Neural cell (in vitro differentiated cells): ENCODE results near the gene TSR3.

Experiments used
- CTCF ChIP-seq: fragments of 450-650 bp; IDR thresholded peaks from 2 replicates; pipeline ENCODE4 v1.5.1; 2014; ENCODE audit warnings: antibody characterized with exemption, mild to moderate bottlenecking, moderate library complexity; ENCODE audit not compliant: poor library complexity, severe bottlenecking
- EZH2 ChIP-seq: fragments of 200-600, 300-800 bp; shearing (Covaris generic), sonication (generic); IDR thresholded peaks from 2 replicates; pipeline ENCODE4 v1.6.1; 2014; ENCODE audit warnings: antibody characterized with exemption, low read length, borderline replicate concordance, mild to moderate bottlenecking; ENCODE audit not compliant: insufficient read depth, poor library complexity, severe bottlenecking
- SMC3 ChIP-seq: fragments of 450-650 bp; conservative IDR thresholded peaks from 2 replicates; pipeline ENCODE4 v1.6.1; 2014; ENCODE audit warnings: antibody characterized with exemption, mild to moderate bottlenecking, moderate library complexity; ENCODE audit not compliant: poor library complexity
- TF ChIP-seq, protein P1 (sequence below): IDR thresholded peaks from 2 replicates; pipeline ENCODE4 v1.6.1; 2012; ENCODE audit warnings: borderline replicate concordance

DNA sequence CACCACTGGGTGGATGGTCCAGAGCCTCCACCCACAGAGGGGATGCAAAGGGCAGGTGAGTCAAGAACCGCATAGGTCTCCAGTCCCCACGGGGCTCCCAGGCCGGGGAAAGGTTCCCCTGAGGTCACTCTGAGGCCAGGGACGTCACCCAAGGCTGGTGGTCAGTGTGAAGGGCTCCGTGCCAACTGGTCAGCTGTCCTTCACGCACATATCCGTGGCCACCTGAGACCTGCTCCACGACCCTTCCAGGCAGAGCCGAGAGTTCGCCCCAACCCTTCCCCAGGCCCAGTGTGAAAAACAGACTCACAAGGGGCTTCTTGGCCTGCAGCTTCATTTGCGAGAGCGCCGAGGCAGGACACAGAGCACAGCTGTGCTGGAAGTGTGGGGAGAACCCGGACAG, 2.8 kb downstream of the TSR3 start:
- TF ChIP-seq CTCF (no peak), SMC3 (no peak), EZH2 (no peak)
- TF ChIP-seq, protein P1, sequence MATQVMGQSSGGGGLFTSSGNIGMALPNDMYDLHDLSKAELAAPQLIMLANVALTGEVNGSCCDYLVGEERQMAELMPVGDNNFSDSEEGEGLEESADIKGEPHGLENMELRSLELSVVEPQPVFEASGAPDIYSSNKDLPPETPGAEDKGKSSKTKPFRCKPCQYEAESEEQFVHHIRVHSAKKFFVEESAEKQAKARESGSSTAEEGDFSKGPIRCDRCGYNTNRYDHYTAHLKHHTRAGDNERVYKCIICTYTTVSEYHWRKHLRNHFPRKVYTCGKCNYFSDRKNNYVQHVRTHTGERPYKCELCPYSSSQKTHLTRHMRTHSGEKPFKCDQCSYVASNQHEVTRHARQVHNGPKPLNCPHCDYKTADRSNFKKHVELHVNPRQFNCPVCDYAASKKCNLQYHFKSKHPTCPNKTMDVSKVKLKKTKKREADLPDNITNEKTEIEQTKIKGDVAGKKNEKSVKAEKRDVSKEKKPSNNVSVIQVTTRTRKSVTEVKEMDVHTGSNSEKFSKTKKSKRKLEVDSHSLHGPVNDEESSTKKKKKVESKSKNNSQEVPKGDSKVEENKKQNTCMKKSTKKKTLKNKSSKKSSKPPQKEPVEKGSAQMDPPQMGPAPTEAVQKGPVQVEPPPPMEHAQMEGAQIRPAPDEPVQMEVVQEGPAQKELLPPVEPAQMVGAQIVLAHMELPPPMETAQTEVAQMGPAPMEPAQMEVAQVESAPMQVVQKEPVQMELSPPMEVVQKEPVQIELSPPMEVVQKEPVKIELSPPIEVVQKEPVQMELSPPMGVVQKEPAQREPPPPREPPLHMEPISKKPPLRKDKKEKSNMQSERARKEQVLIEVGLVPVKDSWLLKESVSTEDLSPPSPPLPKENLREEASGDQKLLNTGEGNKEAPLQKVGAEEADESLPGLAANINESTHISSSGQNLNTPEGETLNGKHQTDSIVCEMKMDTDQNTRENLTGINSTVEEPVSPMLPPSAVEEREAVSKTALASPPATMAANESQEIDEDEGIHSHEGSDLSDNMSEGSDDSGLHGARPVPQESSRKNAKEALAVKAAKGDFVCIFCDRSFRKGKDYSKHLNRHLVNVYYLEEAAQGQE = no peak
